ENCODE data around the gene MYOT.
"Not testable (repeated sequence)": the region's sequence is repeated elsewhere in the genome, so short reads cannot be mapped to it uniquely, and the experiment has no call there.

The MYOT gene

DNA sequence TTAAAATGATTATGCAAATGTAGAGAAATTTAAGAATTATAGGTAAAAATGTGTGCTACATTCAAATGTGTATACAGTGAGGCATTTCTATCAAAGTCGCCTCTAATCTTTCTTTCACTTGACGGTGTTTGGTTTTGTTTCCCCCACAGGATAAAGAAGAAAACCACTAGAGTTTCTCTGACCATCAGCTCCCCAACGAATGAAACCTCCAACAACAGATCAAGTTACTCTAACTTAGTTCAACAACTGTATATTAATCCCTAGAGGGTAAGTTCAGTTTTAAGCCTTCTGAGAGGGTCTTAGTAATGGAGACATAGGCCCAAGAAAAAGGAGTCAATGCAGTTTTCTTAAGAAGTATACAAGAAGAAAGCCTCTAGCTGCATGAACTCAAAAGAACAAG lies 11.5 kb upstream of the MYOT start:
- DNase-seq, result no peak

DNA sequence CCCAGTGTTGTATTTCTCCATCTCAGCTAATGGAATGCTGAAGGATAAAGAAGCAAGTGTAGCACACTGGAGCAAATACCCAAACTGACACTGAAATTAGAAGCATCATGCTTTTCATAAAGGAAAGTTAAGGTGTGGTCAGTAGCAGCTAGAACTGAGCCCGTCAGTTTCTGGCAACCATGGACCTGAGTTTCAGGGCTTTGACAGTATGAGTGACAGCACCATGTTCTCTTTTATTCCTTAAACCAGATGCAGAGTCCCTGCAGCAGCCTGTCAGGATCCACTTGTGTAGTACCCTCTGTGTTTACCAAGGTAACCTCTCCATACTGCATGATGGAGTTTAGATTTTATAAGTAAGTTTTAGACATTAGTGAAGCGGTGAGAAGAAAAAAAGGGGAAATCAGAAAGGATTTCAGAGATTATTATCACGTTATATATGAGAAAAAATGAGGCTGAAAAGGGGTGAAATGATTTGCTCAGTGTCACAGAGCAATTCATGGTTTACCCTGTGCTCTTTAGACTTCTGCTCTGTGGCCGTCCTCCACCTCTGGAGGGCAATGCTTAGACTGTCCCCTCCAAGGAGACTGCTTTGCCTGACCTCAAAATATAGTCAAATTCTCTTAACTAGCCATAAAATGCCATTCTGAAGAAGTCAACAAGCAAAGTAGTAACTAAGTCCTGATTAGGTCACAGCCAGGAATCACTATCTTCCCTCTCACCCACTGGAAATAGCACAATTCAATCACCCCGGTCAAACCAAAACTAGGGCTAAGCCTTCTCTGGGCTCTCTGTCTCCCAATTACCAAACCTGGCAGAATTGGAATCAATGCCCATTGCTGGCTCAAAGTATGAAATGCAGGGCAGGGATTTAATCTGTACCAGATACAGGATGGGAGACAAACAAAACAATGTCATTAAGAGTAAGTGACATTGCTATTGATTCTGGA lies 10.5 kb upstream of the MYOT start:
- no peak for DNase-seq

DNA sequence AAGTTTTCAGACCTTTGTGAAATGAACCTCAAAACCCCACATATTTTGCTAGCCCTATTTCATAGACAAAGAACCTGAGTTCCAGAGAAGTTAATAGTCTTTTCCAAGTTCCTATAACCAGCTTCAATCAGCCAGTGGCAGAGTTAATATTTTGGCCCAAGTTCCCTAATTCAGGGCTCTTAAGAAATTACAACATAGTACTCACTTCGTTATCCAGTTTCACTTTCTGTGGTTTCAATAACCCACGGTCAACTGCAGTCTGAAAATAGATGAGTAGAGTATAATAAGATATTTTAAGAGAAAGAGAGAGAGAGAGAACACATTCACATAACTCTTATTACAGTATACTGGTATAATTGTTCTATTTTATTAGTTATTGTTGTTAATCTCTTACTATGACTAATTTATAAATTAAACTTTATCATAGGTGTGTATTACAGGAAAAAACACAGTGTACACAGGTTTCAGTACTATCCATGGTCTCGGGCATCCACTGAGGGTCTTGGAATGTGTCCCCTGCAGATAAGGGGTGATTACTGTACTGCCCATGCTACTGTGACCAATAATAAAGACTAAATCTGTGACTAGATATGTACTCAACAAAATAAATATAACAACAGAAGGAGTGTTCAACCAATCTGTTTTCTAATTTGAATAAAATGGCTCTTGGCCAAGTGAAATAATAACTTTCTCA lies 9.3 kb upstream of the MYOT start:
- DNase-seq, result no peak

DNA sequence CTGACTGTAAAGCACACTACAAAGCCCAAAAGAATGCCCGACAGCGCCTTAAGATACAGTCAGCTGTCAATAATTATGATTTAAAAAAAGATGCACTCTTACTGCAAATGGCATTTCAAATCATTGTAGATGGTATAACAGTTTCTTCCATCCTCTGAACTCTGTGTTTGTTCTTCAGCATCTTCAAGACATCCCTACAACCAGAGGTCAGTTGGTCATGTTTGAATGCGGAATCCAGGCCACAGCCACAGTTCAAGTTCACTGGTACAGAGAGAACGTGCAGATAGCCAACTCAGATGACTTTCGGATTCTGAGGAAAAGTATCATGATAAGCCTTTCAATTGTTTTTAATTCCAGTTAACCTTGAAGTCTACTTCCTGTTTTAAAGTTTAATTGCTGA lies 8.7 kb upstream of the MYOT start:
- no peak for DNase-seq

DNA sequence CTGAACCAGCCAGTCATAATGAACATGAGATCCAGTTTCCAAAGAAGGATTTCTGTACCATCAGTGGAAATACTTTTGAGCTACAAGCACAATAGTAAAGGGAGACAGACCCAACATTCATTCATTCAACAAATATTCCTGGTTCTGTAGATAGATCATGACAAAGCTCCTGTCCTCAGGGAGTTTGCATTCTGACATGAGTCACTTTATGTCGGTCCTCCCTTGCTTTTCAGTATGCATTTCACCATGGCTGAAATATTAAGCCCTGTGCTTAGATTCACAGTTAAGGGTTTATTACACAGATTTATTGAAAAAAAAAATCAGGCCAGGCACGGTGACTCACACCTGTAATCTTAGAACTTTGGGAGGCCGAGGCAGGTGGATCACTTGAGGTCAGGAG lies 5.4 kb upstream of the MYOT start:
- no peak for DNase-seq

DNA sequence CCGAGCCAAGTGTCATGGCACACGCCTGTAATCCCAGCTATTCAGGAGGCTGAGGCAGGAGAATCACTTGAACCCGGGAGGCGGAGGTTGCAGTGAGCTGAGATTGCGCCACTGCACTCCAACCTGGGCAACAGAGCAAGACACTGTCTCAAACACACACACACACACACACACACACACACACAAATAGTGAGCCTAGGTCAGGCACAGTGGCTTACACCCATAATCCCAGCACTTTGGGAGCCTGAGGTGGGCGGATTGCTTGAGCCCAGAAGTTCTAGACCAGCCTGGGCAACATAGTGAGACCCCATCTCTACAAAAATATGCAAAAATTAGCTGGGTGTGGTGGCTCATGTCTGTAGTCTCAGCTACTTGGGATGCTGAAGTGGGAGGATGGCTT lies 4.0 kb upstream of the MYOT start:
- DNase-seq, result not testable (repeated sequence)

DNA sequence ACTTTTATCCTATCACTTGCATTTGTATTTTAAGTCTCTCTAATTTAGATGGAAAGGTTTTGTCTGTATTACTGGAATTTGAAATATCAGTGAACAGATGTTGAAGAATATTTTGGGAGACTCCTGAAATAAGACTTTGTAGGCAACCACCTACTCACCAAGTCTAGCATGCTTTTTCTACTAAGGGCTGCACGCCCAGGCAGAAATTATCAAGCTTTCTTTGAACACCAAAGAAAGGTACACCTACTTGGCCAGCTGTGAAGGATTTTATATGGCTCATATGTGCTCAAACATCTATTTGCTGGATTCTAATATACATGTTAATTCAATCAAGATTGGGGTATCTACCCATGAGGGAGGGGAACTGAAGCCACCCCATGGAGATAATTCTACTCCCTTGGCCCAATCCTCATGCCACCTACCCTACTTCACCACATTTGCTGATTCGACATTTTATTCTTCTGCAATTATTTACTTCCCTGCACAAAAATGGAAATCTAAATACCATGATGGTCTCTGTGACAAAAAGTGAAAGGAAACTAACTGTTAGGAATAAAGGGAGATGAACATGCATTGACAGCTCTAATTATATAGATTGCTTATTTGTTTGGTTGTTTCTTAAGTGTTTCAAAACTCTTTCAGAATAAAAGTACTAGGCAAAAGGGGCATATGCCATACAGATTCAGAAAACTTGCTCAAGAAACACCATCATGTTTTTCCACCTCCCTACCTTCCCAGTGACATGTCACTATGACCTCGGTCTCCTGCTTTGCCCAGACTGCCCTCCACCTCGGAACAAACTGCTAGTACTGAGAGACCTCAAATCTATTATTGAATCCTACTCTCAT lies 895 bp upstream of the MYOT start:
- DNase-seq, result no peak

DNA sequence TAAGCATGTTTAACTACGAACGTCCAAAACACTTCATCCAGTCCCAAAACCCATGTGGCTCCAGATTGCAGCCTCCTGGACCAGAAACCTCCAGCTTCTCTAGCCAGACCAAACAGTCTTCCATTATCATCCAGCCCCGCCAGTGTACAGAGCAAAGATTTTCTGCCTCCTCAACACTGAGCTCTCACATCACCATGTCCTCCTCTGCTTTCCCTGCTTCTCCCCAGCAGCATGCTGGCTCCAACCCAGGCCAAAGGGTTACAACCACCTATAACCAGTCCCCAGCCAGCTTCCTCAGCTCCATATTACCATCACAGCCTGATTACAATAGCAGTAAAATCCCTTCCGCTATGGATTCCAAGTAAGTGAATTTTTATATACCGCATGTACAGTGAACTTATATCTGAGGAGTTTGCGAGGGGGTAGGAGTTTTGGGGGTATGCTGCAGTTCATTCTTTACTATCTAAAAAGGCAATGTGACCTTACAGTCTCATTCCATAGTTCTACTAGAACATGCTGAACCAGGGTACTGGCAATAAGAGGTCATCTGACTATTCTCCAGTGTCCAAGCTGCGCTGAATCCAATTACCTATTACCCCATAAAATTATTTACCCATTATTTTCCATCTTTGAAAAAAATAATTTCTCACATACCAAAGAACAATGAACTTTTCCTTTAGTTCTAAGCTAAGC lies 3.1 kb downstream of the MYOT start:
- DNase-seq, result no peak

DNA sequence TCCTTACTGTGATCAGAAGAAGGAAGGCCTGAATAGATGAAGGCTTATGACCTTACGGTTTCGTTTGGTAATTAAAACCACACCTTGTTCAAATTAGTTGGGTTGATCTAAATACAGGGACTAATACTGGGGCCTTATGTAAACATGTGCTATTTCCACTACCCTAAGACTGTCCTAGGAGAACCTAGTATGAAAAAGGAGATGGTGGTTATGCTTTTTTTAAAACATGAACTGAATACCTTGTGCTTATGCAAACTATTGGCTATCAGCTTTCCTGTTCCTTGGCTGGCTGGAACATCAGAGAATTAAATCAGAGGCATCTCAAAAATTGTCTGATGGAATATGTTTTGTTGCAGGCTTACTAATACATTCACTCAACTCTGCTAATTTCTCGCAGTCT lies 3.9 kb downstream of the MYOT start:
- no peak for DNase-seq

DNA sequence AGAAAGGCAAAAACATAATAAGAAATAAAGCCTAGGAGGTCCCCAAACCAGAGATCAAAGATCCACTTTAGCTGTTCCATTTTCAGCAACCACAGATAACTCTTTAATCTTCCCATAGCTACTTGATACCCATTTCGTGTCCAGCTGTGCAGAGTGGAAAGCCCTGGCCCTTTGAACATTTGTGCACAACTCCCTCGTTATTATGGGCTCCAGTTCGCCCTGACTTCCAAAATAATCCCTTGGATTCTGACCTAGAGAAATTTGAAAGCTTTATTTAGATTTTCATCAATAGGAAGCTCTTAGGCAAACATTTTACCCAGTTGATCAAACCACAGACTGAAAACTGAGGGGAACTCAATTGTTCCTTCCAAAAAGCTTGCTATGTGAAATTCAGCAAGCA lies 4.8 kb downstream of the MYOT start:
- no peak for DNase-seq

DNA sequence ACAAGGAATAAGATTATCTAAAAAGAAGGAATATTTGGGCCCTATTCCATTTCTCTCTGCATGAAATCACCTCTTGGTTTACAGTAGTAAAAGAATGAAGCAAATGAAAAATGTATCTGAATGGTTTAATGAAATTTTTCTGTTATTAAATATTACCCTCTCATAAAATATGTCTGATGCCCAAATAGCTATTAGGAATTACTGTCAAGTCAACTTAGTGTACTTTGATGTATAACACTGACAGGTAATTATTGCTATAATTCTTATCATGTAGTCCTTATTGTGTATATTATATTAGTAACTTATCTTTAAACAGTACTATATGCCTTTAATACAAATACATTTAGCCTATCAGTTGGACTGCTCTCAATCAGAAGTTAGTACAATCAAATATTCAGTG lies 8.4 kb downstream of the MYOT start:
- no peak for DNase-seq

DNA sequence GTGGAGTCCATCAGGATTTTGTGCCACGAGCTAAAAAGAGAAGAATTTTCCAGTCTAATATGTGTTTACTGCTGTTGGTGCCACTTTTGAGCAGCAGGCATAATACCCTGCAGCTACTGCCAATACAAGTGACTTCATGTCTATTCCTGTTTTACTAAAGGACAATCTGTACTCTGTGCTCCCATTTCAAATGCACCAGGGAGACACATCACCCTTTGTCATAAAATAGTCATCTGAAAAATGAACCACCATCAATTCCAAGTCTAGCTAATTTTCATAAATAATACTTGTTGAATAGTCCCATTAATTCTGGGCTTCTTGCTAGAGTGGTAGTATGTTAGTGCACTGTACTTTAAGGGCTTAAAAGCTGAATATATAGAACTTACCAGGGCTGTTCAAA lies 12.7 kb downstream of the MYOT start:
- DNase-seq, result no peak

DNA sequence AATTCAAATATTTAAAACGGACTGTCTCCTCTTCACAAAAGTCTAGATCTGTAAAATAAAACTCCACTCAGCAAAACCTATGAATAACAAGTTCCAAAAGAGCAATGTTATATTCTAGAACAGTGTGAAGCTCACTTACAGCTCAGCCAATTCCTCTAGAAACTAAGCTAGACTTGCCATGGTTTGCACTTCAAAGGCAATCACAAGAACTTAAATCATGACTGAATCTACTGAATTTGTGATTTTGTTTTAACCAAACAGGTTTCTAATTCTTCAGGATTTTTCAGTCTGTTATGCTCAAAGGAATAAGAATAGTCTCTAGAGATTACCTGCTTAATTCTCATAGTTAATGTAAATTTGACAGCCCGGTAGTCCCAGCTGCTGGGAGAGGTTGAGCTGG lies 20.2 kb downstream of the MYOT start:
- no peak for DNase-seq

DNA sequence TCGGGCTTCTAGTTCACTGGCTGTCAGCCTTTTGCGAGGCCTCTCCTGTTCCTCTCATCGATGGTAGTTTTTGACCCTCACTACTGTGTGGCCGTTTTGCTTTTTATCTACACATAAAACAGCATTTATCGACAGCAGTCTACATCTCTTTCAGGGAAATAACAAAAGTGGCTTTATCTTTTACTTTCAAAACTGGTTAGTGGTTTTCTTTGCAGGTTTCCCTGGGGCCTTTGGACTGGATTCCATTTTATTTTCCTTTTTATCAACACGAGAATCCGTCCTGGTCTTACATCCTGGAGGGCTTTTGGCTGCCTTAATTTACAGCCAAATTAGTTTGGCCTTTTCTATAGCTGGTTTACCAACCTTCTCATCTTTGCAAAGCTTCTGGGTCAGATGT lies 20.8 kb downstream of the MYOT start:
- DNase-seq, result no peak

DNA sequence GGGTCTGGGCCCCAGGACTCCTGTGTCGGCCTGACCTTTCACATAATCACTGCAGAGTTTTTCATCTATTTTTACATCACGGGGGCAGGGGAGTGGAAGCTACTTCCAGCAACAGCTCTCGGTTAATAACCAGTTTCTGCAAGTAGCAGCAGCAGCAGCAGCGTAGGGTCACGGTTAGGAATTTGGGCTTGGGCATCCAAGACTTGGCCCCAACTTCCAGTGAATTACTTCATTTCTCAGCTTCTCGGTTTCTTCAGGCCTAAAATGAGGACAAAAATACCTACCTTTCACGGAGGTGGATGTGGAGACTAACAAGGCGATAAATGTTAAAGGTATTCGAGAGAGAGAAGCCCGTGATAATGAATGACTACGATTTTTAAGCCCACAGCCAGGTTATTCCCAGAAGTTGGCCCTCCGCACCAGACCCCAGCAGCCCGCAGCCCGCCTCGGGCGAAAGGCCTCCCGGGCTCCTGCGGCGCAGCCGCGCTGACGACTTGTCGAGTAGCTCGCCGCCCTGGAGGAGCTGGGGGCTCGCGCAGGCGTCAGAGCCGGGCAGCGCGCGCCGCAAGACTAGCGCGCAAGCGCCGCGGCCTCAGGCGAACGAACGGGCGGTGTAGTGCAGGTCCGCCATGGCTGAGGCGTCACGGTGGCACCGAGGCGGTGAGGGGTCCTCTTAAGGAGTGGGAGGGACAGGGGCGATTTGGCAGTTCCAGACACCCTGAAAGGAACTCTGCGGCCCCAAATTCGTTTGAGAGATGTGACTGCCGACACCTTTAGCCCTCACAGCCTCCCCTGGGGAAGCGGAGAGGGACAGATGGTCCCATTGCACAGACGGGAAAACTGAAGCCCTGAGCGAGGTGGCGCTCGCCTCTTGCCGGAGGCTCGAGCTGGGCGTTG lies 21.5 kb downstream of the MYOT start, which contains the start of gene PKD2L2:
Gene PKD2L2 (plus strand): TSS at position 595 of the 897 bp plus-strand sequence. CDS start 35 bp downstream, at position 630.
- peak; percentile 90 for DNase-seq

DNA sequence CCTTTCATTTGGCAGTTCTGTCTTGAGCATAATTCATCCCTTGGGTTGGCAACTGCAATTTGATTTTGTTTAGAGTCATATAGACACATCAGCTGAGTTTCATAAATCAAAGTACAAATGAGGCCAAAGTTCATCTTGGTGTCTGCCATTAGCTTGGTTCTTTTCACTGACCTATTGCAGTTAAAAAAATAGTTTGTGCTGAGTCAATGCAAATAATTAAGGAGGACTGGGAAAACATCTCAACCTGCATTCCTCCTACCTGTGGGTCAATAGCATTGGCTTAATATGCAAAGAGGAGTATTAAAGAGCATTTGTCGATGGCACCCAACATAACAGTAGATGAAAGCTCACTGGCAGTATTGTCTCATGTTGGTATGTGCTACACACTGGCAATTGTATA lies 23.2 kb downstream of the MYOT start:
- no peak for DNase-seq

DNA sequence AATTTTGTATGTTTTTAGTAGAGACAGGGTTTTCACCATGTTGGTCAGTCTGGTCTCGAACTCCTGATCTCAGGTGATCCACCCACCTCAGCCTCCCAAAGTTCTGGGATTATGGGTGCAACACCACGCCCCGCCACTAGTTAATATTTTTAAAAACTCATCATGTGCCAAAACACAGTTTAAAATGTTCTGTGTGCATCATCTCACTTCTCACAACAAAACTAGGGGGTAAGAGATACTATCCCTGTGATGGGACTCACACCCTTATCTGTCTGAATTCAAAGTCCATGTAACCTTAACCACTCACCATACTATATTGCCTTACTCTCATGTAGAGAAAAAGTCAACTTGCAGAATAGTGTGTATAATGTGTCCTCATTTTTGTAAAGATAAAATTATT lies 24.2 kb downstream of the MYOT start:
- DNase-seq, result no peak

DNA sequence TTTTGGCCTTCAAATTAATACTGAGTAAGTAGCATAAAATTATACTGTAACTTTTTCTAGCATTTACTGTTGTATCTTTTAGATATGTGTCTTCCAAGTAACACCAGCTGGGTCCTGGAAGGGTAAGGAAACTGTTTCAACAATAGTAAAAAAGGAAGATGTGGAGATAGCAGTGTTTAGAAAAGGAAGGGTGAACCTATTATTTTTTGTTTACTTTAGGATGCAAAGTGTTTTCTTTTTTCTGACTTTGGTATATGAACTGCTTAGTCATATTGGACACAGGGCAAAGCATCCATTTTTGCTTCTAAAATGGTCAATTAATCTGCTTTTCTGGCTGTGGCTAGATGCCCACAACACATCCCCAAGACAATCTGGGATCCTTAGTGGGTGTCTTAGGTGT lies 26.9 kb downstream of the MYOT start:
- DNase-seq, result no peak

DNA sequence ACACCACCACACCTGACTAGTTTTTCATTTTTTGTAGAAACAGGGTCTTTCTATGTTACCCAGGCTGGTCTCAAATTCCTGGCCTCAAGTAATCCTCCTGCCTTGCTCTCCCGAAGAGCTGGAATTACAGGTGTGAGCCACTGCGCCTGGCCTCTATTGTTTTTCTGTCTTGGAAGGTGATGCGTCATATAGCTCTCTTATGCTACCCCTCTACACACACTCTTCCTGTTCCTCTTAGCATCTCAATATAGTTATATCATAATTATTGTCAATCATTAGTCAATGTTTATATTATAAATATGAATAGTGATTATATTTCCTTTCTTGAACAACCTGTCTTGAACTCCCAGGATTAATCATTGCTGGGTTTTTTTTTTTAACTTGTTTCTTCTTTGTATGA lies 28.9 kb downstream of the MYOT start:
- no peak for DNase-seq

DNA sequence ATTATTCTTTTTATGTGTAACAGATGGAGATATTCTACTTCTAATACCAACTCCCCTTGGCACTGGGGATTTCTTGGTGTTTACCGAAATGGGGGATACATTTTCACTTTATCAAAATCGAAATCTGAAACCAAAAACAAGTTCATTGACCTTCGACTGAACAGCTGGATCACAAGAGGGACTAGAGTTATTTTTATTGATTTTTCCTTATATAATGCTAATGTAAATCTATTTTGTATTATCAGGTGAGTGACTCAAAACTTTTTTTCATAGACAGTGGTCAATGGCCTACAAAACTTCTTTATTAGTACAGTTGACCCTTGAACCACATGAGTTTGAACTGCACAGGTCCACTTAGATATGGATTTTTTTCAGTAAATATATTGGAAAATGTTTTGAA lies 31.8 kb downstream of the MYOT start:
- DNase-seq, result no peak

All from fibroblast of skin of scalp (primary cell).